Measurements from ENCODE around the gene TST. TPM values are rescaled to one million over a fixed set of nuclear protein-coding genes. Genes with fewer than 3 reads are reported as not detected.

TST gene
- total and polyA plus RNA-seq, 2 donors (not counting 3 experiments of a cell fraction or from before 2014, with no cell fraction given): 39.2 to 95.1 TPM

GRCh38 chr22:37033605-37034430 is 14.6 kb upstream of the TST start:
- CTCF ChIA-PET: interaction anchor here (0.9 to 5.2 kb wide), 2 partner anchors 14 to 176 kb away, joined by 3 to 57 read pairs; partner anchors contain the start of genes MPST and TST
- DNase-seq (ENCODE audit: low read depth, low spot score): no peak

More at GRCh38 chr22:37033605-37034430, 14.6 kb upstream of the TST start:
- Histone ChIP-seq H3K9ac (replicated peaks; ENCODE audit: extremely low read depth, insufficient read depth, low read length) (no peak overlapping the region), H3K79me2 (ENCODE audit: control insufficient read depth, insufficient read depth, low read length) (no peaks in the 10 kb centered on the region), H3K4me2 (ENCODE audit: insufficient read depth, low read length) (no peak overlapping the region), H3K4me3 (replicated peaks in 1 of 3; ENCODE audit: insufficient read depth in 1 of 3, low read depth in 1 of 3, low read length in 3 of 3) (no peak overlapping the region), H3K9me3 (replicated peaks; ENCODE audit: control insufficient read depth, insufficient read depth, low read length) (no peaks in the 10 kb centered on the region), H2AFZ (ENCODE audit: low read depth, low read length) (no peak overlapping the region), H4K20me1 (replicated peaks; ENCODE audit: control insufficient read depth, extremely low read depth, insufficient read depth, low read length) (no peaks in the 10 kb centered on the region), H3K4me1 (ENCODE audit: control insufficient read depth, extremely low read depth, insufficient read depth, low read length) (peaks cover 9% of the 10 kb centered on the region), H3K36me3 (ENCODE audit: control insufficient read depth in 2 of 2, extremely low read depth in 1 of 2, insufficient read depth in 2 of 2, low read length in 2 of 2) (peaks cover 5 to 7% of the 10 kb centered on the region in 2 experiments), H3K9me1 (replicated peaks; ENCODE audit: control insufficient read depth, extremely low read depth, insufficient read depth, low read length) (no peaks in the 10 kb centered on the region), H3K27ac (ENCODE audit: insufficient read depth, low read depth, low read length) (no peak overlapping the region), H3K27me3 (ENCODE audit: control insufficient read depth in 2 of 2, insufficient read depth in 2 of 2, low read length in 2 of 2) (no peaks in the 10 kb centered on the region)
- BruUV-seq (replicated peaks): no TSS peak
- TF ChIP-seq CTCF (IDR thresholded peaks at IDR 0.05; ENCODE audit: extremely low read depth in 1 of 2, insufficient read depth in 1 of 2, low read depth in 1 of 2, low read length in 2 of 2) (no peak), EZH2 (IDR thresholded peaks at IDR 0.05; ENCODE audit: borderline replicate concordance, low read depth, low read length, severe bottlenecking) (no peak), MYC (IDR thresholded peaks at IDR 0.05; ENCODE audit: low read depth, low read length) (no peak), MAX (IDR thresholded peaks at IDR 0.05; ENCODE audit: insufficient read depth, insufficient read length) (no peak), POLR2AphosphoS5 (IDR thresholded peaks at IDR 0.05; ENCODE audit: insufficient read depth, low read depth, low read length) (no peak), JUN (IDR thresholded peaks at IDR 0.05; ENCODE audit: borderline replicate concordance, insufficient read depth, insufficient read length, low read depth) (no peak), POLR2A (IDR thresholded peaks at IDR 0.05; ENCODE audit: low read depth, low read length) (no peak), GATA2 (IDR thresholded peaks at IDR 0.05; ENCODE audit: insufficient read depth, insufficient read length, low read depth, low read length) (no peak), FOS (IDR thresholded peaks at IDR 0.05; ENCODE audit: borderline replicate concordance, insufficient read depth, low read length) (no peak)
- dilution Hi-C loops (cut with MboI; ENCODE audit: extremely low pct_ligation_motif_present, low sequenced_read_pairs) (no loop called here), intact Hi-C loops (cut with micrococcal nuclease) (no loop called here)
- POLR2A ChIA-PET: no interaction called here
- no peak for FAIRE-seq
